ENCODE results near the gene BUB3. TPM values are rescaled to one million over a fixed set of nuclear protein-coding genes. Genes with fewer than 3 reads are reported as not detected.
A peak's percentile ranks its signal among the peaks of the same experiment; 100 is the strongest.

BUB3 gene
- total and polyA plus RNA-seq, 2 of the 13 experiments (the other 11 are each of a cell fraction or from before 2014, with no cell fraction given): 174 to 188 TPM

DNA sequence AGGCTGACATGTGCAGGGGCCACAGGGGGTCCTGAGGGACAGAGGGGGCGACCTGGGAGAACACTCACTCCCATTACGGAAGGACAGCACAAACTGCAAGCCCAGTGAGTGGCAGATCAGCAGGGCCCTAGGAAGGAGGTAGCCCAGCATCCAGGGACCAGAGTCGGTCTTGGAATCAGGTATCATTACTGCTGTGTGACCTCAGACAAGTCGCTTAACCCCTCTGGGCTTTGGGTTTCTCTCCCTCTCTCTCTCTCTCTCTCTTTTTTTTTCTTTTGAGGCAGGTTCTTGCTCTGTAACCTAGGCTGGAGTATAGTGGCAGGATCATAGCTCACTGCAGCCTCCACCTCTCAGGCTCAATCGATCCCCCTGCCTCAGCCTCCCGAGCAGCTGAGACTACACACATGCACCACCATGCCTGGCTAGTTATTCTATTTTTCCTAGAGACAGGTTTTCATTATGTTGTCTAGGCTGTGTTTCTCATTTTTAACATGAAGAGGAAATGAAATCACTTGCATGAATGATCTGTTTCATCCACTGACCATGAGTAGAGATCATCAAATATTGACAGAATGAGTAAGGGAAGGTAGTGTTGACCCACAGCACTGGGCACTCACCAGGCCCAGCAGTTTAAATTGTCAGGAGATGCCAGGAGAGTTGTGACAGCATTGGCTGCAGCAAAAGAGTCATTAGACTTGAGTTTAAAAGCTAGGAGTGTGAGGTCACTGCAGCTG is 49.4 kb downstream of the BUB3 start (continued):
- TF ChIP-seq, protein P1, sequence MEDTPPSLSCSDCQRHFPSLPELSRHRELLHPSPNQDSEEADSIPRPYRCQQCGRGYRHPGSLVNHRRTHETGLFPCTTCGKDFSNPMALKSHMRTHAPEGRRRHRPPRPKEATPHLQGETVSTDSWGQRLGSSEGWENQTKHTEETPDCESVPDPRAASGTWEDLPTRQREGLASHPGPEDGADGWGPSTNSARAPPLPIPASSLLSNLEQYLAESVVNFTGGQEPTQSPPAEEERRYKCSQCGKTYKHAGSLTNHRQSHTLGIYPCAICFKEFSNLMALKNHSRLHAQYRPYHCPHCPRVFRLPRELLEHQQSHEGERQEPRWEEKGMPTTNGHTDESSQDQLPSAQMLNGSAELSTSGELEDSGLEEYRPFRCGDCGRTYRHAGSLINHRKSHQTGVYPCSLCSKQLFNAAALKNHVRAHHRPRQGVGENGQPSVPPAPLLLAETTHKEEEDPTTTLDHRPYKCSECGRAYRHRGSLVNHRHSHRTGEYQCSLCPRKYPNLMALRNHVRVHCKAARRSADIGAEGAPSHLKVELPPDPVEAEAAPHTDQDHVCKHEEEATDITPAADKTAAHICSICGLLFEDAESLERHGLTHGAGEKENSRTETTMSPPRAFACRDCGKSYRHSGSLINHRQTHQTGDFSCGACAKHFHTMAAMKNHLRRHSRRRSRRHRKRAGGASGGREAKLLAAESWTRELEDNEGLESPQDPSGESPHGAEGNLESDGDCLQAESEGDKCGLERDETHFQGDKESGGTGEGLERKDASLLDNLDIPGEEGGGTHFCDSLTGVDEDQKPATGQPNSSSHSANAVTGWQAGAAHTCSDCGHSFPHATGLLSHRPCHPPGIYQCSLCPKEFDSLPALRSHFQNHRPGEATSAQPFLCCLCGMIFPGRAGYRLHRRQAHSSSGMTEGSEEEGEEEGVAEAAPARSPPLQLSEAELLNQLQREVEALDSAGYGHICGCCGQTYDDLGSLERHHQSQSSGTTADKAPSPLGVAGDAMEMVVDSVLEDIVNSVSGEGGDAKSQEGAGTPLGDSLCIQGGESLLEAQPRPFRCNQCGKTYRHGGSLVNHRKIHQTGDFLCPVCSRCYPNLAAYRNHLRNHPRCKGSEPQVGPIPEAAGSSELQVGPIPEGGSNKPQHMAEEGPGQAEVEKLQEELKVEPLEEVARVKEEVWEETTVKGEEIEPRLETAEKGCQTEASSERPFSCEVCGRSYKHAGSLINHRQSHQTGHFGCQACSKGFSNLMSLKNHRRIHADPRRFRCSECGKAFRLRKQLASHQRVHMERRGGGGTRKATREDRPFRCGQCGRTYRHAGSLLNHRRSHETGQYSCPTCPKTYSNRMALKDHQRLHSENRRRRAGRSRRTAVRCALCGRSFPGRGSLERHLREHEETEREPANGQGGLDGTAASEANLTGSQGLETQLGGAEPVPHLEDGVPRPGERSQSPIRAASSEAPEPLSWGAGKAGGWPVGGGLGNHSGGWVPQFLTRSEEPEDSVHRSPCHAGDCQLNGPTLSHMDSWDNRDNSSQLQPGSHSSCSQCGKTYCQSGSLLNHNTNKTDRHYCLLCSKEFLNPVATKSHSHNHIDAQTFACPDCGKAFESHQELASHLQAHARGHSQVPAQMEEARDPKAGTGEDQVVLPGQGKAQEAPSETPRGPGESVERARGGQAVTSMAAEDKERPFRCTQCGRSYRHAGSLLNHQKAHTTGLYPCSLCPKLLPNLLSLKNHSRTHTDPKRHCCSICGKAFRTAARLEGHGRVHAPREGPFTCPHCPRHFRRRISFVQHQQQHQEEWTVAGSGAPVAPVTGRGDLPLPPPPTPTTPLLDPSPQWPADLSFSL (CRISPR knock-in tag; IDR thresholded peaks at IDR 0.05): no peak
- TF ChIP-seq SMAD1 (CRISPR knock-in tag; IDR thresholded peaks at IDR 0.05; ENCODE audit: borderline replicate concordance, low read depth) (no peak), ZKSCAN1 (IDR thresholded peaks at IDR 0.05; ENCODE audit: low read length) (no peak), ZFP37 (CRISPR knock-in tag; IDR thresholded peaks at IDR 0.05; ENCODE audit: borderline replicate concordance) (no peak), BORCS8-MEF2B (CRISPR knock-in tag; IDR thresholded peaks at IDR 0.05) (no peak), TARDBP (CRISPR knock-in tag; IDR thresholded peaks at IDR 0.05) (0 out of 2 replicates have a peak, but pooled peaks have one; percentile 7), ZNF234 (CRISPR knock-in tag; conservative IDR thresholded peaks at IDR 0.05) (no peak), RFXANK (CRISPR knock-in tag; IDR thresholded peaks at IDR 0.05) (no peak), CEBPB (IDR thresholded peaks at IDR 0.05; ENCODE audit: borderline replicate concordance, low read depth, low read length) (no peak), TSC22D2 (CRISPR knock-in tag; IDR thresholded peaks at IDR 0.05; ENCODE audit: borderline replicate concordance) (no peak), MED13 (CRISPR knock-in tag; IDR thresholded peaks at IDR 0.05) (no peak), DPF2 (CRISPR knock-in tag; IDR thresholded peaks at IDR 0.05; ENCODE audit: borderline replicate concordance, low read depth) (peak; percentile 64; the same call in 1 of the 2 replicates), ASH2L (IDR thresholded peaks at IDR 0.05; ENCODE audit: insufficient read length, low read depth, low read length) (peak; percentile 20), HNF4A (CRISPR knock-in tag; IDR thresholded peaks at IDR 0.05) (no peak), SCMH1 (CRISPR knock-in tag; IDR thresholded peaks at IDR 0.05; ENCODE audit: borderline replicate concordance) (no peak), TAF15 (IDR thresholded peaks at IDR 0.05; ENCODE audit: low read depth, low read length, poor library complexity, severe bottlenecking) (no peak), ZNF496 (CRISPR knock-in tag; IDR thresholded peaks at IDR 0.05; ENCODE audit: insufficient replicate concordance) (no peak), ZNF7 (CRISPR knock-in tag; IDR thresholded peaks at IDR 0.05) (no peak), SAP130 (CRISPR knock-in tag; IDR thresholded peaks at IDR 0.05; ENCODE audit: low read depth) (peak; percentile 66; the same call in 1 of the 2 replicates)
- TF ChIP-seq, protein P2, sequence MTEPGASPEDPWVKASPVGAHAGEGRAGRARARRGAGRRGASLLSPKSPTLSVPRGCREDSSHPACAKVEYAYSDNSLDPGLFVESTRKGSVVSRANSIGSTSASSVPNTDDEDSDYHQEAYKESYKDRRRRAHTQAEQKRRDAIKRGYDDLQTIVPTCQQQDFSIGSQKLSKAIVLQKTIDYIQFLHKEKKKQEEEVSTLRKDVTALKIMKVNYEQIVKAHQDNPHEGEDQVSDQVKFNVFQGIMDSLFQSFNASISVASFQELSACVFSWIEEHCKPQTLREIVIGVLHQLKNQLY (CRISPR knock-in tag; IDR thresholded peaks at IDR 0.05): 0 out of 2 replicates have a peak, but pooled peaks have one; percentile 27

Measured in HepG2 (cell line).